GM21619 (cell line): ENCODE measurements around the gene CFAP210.
"Not testable (repeated sequence)": the region's sequence is repeated elsewhere in the genome, so short reads cannot be mapped to it uniquely, and the experiment has no call there.

Source experiments
- ATAC-seq: cut with Tn5 transposase; IDR thresholded peaks from one replicate; pipeline ENCODE4 v1.9.1; 2021; ENCODE audit not compliant: unreplicated experiment

The CFAP210 gene

GRCh38 chr2:169712791-169713227, 18.6 kb upstream of the CFAP210 start:
- ATAC-seq, result no peak

DNA sequence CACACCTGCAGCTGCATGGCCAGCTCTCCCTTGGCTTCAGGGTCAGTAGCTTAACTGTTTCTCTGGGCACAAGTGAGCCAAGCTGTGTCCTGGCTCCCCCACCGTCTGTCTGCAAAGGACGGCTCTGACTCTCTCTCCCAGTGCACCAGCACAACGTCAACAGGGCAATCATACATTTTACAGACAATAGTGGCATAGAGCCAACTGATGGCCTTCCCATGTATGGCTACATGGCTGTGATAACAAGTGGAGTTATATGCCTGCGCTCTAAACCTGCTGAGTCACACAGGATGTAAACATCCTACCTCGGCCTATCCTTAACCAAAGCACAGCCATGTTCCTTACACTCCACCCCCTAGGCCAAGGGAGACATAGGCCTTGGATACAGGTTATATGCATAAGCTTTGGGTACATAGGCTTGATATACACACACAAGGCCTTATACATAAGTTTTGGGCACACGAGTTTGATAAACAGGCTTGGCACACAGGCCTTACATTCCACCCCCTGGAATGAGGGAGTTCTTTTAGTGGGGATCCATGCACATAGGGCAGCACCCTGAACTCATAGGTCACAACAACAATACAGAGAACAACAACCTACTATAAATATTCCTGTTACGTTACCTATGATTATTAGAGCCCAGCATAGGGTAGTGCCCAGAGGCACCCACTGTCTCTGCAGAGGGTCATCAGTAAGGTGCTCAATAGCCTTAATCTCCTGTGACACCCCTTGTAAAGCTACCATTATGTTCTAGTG, 17.7 kb upstream of the CFAP210 start:
- ATAC-seq, result no peak

DNA sequence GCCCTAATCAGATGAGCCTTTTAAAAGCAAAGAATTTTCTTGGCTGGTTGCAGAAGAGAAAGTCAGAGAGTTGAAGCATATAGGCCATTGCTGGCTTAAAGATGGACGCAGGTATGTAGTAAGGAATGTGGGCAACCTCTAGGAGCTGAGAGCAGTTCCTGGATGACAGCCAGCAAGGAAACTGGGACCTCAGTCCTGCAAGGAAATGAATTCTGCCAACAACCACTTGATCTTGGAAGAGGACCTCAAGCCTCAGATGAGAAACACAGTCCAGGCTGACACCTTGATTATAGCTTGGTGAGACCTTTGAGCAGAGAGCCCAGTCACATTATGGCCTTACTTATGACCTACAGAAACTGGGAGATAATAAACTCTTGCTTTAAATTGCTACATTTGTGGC, 15.8 kb upstream of the CFAP210 start:
- no peak for ATAC-seq

DNA sequence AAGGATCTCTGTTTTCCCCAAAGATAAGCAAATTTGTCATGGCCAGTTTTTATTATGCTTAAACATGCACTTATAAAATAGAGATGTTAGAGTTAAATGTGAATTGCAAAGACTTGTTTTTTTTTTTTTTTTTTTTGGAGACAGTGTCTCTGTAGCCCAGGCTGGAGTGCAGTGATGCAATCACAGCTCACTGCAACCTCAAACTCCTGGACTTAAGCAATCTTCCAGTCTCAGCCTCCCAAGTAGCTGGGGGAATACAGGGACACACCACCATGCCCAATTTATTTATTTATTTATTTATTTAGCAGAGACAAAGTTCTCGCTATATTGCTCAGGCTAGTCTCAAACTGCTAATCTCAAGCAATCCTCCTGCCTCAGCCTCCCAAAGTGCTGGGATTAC, 15.1 kb upstream of the CFAP210 start:
- ATAC-seq, result no peak

GRCh38 chr2:169707626-169708025, 13.4 kb upstream of the CFAP210 start:
- no peak for ATAC-seq

- ATAC-seq, result no peak
These were observed 11.7 kb upstream of the CFAP210 start for GRCh38 chr2:169705927-169706326.

- ATAC-seq, result no peak
These were observed 10.0 kb upstream of the CFAP210 start for GRCh38 chr2:169704160-169704708.

DNA sequence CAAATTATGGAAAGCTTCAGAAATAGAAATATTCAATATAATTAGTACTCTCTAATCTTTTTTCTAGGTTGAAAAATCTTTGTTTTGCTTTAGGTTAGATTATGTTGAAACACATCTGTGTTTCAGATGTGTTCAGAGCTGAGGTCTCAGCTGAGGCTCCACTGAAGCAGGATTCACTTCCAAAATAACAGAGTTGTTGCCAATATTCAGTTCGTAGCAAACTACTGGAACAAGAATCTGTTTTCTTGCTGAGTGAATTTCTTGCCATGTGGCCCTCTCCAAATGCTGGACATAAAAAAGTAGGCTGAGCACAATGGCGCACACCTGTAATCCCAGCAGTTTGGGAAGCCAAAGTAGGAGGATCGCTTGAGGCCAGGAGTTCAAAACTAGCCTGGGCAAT, 8.8 kb upstream of the CFAP210 start:
- no peak for ATAC-seq

DNA sequence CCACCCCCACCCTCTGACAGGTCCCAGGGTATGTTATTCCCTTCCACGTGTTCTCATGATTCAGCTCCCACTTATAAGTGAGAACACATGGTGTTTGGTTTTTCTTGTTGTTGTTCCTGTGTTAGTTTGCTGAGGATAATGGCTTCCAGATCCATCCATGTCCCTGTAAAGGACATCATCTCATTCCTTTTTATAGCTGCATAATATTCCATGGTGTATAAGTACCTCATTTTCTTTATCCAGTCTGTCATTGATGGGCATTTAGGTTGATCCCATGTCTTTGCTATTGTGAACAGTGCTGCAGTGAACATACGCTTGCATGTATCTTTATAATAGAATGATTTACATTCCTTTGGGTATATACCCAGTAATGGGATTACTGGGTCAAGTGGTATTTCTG, 5.0 kb upstream of the CFAP210 start:
- ATAC-seq, result not testable (repeated sequence)

DNA sequence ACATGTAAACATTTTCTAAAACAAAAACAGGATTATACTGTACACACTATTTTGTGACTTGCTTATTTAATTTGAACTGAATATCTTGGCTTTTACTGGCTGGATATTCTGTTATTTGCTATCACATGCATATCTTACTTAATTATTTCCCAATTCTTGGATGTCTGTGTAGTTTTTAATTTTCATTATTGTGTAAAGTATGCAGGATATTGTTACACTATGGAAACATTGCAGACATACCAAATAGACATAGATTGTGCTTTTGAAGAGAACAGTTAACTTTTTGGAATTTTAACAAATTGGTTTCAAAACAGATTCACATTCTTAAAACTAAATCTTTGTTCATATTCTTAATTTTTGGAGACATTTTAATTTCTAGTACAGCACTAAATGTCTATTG, 2.2 kb upstream of the CFAP210 start:
- no peak for ATAC-seq

DNA sequence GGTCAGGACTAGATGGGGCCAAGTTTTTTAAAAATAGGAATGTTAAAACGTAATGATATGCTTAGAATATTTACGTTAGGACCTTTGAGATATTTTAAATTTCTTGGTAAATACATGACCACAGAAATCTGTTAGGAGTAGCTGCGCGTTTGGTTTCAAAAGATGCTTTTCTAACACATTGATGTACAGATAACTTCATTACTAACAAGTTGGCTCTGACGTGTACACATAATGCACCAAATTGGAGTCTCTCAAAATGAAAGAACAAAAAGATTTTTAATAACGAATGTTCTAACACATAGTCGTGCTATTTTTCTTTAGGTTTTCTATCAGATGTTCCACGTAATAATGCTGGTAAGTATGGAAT, 672 bp upstream of the CFAP210 start:
- ATAC-seq, result no peak

- no peak for ATAC-seq
These were observed 845 bp downstream of the CFAP210 start for GRCh38 chr2:169693360-169693759.

- no peak for ATAC-seq
These were observed 1.5 kb downstream of the CFAP210 start for GRCh38 chr2:169692718-169693117.

GRCh38 chr2:169690958-169691357, 3.2 kb downstream of the CFAP210 start:
- ATAC-seq, result no peak

GRCh38 chr2:169687943-169688342, 6.3 kb downstream of the CFAP210 start:
- ATAC-seq, result not testable (repeated sequence)

- not testable (repeated sequence) for ATAC-seq
These were observed 7.4 kb downstream of the CFAP210 start for GRCh38 chr2:169686825-169687224.

GRCh38 chr2:169684712-169685111, 9.5 kb downstream of the CFAP210 start:
- ATAC-seq, result not testable (repeated sequence)

DNA sequence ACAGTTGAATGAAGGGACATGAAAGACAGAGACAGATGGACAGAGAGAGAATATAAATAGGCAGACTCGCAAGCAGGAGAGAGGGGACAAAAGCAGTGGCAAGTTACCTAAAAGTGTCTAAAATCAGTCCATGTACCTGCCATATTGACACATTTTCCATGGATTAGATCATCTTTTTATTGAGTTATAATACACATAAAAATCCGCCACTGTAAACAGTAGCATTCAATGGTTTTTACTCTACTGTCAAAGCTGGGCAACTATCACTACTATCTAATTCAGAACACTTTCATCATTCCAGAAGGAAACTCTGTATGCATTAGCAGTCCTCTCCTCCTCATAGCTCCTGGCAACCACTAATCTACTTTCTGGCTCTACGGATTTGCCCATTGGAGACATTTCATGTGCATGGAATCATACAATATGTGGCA, 10.1 kb downstream of the CFAP210 start:
- no peak for ATAC-seq

GRCh38 chr2:169683425-169684134, 10.6 kb downstream of the CFAP210 start:
- ATAC-seq, result no peak

DNA sequence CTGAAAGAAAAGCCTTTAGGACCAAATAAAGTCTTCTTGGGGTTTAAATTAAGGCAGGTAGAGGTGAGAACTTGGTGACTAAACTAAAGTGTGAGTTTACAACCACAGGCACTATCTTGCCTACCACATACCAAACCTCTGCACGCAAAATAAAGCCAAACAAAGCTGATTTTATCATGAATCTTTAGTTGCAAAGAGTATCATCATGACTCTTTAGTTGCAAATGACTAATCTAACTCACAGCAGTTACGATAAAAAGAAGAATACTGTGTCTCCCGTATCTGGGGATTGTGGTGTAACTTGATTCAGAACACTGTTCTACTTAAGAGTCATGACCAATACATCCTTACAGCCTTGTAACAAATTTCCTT, 11.2 kb downstream of the CFAP210 start:
- no peak for ATAC-seq

- no peak for ATAC-seq
These were observed 17.4 kb downstream of the CFAP210 start for GRCh38 chr2:169676850-169677249.

GRCh38 chr2:169676357-169676756, 17.8 kb downstream of the CFAP210 start:
- no peak for ATAC-seq
